Endothelial cell of umbilical vein (primary cell): Measurements from ENCODE around the gene MYH10. TPM values are rescaled to one million over a fixed set of nuclear protein-coding genes. Genes with fewer than 3 reads are reported as not detected.

Experiments used
- BruUV-seq: library from RNA; stranded (reverse); fragments of 400-500 nt; replicated peaks from 2 replicates; lab custom pipeline; 2021; lab: Mats Ljungman, UMichigan
- CTCF ChIA-PET: fragments of 300-600, 350-600 bp; sonication (Branson Sonifier 250); formaldehyde crosslinking; loops from one replicate; lab custom pipeline; 2021; ENCODE audit warnings: antibody characterized with exemption, inconsistent platforms; lab: Charles Lee
- POLR2A ChIA-PET: fragments of 300-600, 350-600 bp; sonication (Branson Sonifier 250); formaldehyde crosslinking; loops from one replicate; lab custom pipeline; 2021; ENCODE audit warnings: antibody characterized with exemption, inconsistent platforms; lab: Charles Lee
- DNase-seq: peaks from one replicate; pipeline ENCODE4 v3.0.0-alpha.2; 2011; ENCODE audit warnings: low read depth, low spot score
- FAIRE-seq: peaks from 2 replicates; lab custom pipeline; 2011; peaks lifted over from hg19 to GRCh38; lab: Jason Lieb, UNC
- H2AFZ ChIP-seq: 2 replicates; pipeline ENCODE4 v1.6.0; 2012; ENCODE audit warnings: low read depth, low read length, control low read depth, inconsistent platforms
- H3K27ac ChIP-seq: 2 replicates; pipeline ENCODE4 v1.5.1; 2011; ENCODE audit warnings: low read depth, mild to moderate bottlenecking, control low read depth, low read length, moderate library complexity; ENCODE audit not compliant: insufficient read depth
- H3K27me3 ChIP-seq, 2 experiments: 2 replicates each; pipeline versions ENCODE4 v1.6.0 to v1.6.1; 2011; ENCODE audit warnings: low read length in 2 of 2, mixed read lengths in 1 of 2; ENCODE audit not compliant: control insufficient read depth in 2 of 2, insufficient read depth in 2 of 2
- H3K36me3 ChIP-seq, 2 experiments: 2 replicates in 1 of 2; 3 replicates in 1 of 2; pipeline ENCODE4 v1.5.1; 2011; ENCODE audit warnings: low read length in 2 of 2, mild to moderate bottlenecking in 1 of 2, moderate library complexity in 1 of 2; ENCODE audit not compliant: control insufficient read depth in 2 of 2, insufficient read depth in 2 of 2; ENCODE audit errors: extremely low read depth in 1 of 2
- H3K4me1 ChIP-seq: 3 replicates; pipeline ENCODE4 v1.5.1; 2011; ENCODE audit warnings: mild to moderate bottlenecking, low read length; ENCODE audit not compliant: control insufficient read depth, insufficient read depth; ENCODE audit errors: extremely low read depth
- H3K4me2 ChIP-seq: 2 replicates; pipeline ENCODE4 v1.6.1; 2011; ENCODE audit warnings: low read length, control low read depth, mixed read lengths; ENCODE audit not compliant: insufficient read depth
- H3K4me3 ChIP-seq, 3 experiments: fragments of 200-600 bp in 1 of 3; sonication (generic), shearing (Covaris generic) in 1 of 3; replicated peaks in 1 of 3; 2 replicates each; pipeline ENCODE4 v1.5.1; 2011 to 2016; ENCODE audit warnings: control low read depth in 3 of 3, low read length in 3 of 3, mild to moderate bottlenecking in 2 of 3, inconsistent platforms in 1 of 3, low read depth in 1 of 3, moderate library complexity in 1 of 3; ENCODE audit not compliant: insufficient read depth in 1 of 3
- H3K79me2 ChIP-seq: 2 replicates; pipeline ENCODE4 v1.6.0; 2012; ENCODE audit warnings: low read length, inconsistent platforms; ENCODE audit not compliant: control insufficient read depth, insufficient read depth
- H3K9ac ChIP-seq: replicated peaks from 2 replicates; pipeline ENCODE3; 2011; ENCODE audit warnings: low read length, control low read depth; ENCODE audit not compliant: insufficient read depth; ENCODE audit errors: extremely low read depth
- H3K9me1 ChIP-seq: replicated peaks from 3 replicates; pipeline ENCODE4 v1.6.0; 2011; ENCODE audit warnings: mild to moderate bottlenecking, low read length; ENCODE audit not compliant: control insufficient read depth, insufficient read depth; ENCODE audit errors: extremely low read depth
- H3K9me3 ChIP-seq: replicated peaks from 2 replicates; pipeline ENCODE4 v1.5.1; 2012; ENCODE audit warnings: low read length, inconsistent platforms; ENCODE audit not compliant: control insufficient read depth, insufficient read depth
- H4K20me1 ChIP-seq: replicated peaks from 2 replicates; pipeline ENCODE3; 2011; ENCODE audit warnings: mild to moderate bottlenecking, low read length; ENCODE audit not compliant: control insufficient read depth, insufficient read depth; ENCODE audit errors: extremely low read depth
- EZH2 ChIP-seq: IDR thresholded peaks from 2 replicates; pipeline ENCODE4 v1.6.1; 2012; ENCODE audit warnings: borderline replicate concordance, low read depth, mild to moderate bottlenecking, moderate library complexity, low read length, inconsistent platforms; ENCODE audit not compliant: severe bottlenecking
- FOS ChIP-seq: IDR thresholded peaks from 2 replicates; pipeline ENCODE4 v1.6.1; 2011; ENCODE audit warnings: mild to moderate bottlenecking, low read length, moderate library complexity, borderline replicate concordance; ENCODE audit not compliant: insufficient read depth
- GATA2 ChIP-seq: IDR thresholded peaks from 2 replicates; pipeline ENCODE4 v1.7.0; 2011; ENCODE audit warnings: low read depth, mild to moderate bottlenecking, moderate library complexity, mixed read lengths, low read length; ENCODE audit not compliant: insufficient read length, insufficient read depth
- JUN ChIP-seq: IDR thresholded peaks from 2 replicates; pipeline ENCODE4 v1.6.1; 2011; ENCODE audit warnings: borderline replicate concordance, low read depth; ENCODE audit not compliant: insufficient read length, insufficient read depth
- MAX ChIP-seq: IDR thresholded peaks from 2 replicates; pipeline ENCODE4 v1.6.1; 2011; ENCODE audit not compliant: insufficient read depth, insufficient read length
- MYC ChIP-seq: IDR thresholded peaks from one replicate; pipeline ENCODE4 v1.6.1; 2011; ENCODE audit warnings: mild to moderate bottlenecking, low read depth, low read length
- POLR2A ChIP-seq: IDR thresholded peaks from 2 replicates; pipeline ENCODE4 v1.6.1; 2012; ENCODE audit warnings: low read depth, mild to moderate bottlenecking, control low read depth, low read length
- POLR2AphosphoS5 ChIP-seq: IDR thresholded peaks from 2 replicates; pipeline ENCODE4 v1.6.1; 2012; ENCODE audit warnings: low read depth, mild to moderate bottlenecking, control low read depth, low read length, moderate library complexity; ENCODE audit not compliant: insufficient read depth
- dilution Hi-C: fragments of 300-500 bp; cut with MboI; formaldehyde crosslinking; loops from one replicate; pipeline ENCODE4 v1.15.0; 2019; ENCODE audit warnings: low sequenced_read_pairs; ENCODE audit not compliant: extremely low pct_ligation_motif_present
- intact Hi-C: fragments of 100-400 bp; cut with micrococcal nuclease; formaldehyde crosslinking; loops from one replicate; pipeline ENCODE4 v1.10.0; 2022
- polyA plus RNA-seq, 4 experiments: library from polyadenylated mRNA; depleted of rRNA in 3 of 4; stranded (reverse) in 3 of 4; unstranded in 1 of 4; fragments of >200 nt; gene quantifications; 2 replicates each; pipeline versions ENCODE4 v1.2.1 to v1.2.3, GENCODE V29; 2011 to 2012; ENCODE audit warnings: missing spikeins in 1 of 4
- total RNA-seq: library from RNA; stranded (reverse); gene quantifications from 2 replicates; pipeline ENCODE4 v1.2.3, GENCODE V29; 2021
- TF ChIP-seq, protein P1 (sequence below), 2 donors: IDR thresholded peaks; 1 replicate in 1 of 2; 2 replicates in 1 of 2; pipeline ENCODE4 v1.5.1; 2011; ENCODE audit warnings: low read length in 2 of 2, mild to moderate bottlenecking in 2 of 2, moderate library complexity in 2 of 2, control low read depth in 1 of 2, inconsistent platforms in 1 of 2, low read depth in 1 of 2; ENCODE audit not compliant: insufficient read depth in 1 of 2; ENCODE audit errors: extremely low read depth in 1 of 2

MYH10 gene
- total and polyA plus RNA-seq, 2 donors (not counting 3 experiments of a cell fraction or from before 2014, with no cell fraction given), result 73.4 to 232 TPM

- Histone ChIP-seq H3K27me3 (no peaks in the 10 kb centered on the region), H3K4me3 (no peak overlapping the region), H3K9me3 (no peaks in the 10 kb centered on the region), H3K27ac (no peak overlapping the region), H3K9ac (no peak overlapping the region), H3K4me2 (no peak overlapping the region), H3K79me2 (no peaks in the 10 kb centered on the region), H4K20me1 (no peaks in the 10 kb centered on the region), H3K9me1 (no peaks in the 10 kb centered on the region), H3K4me1 (no peaks in the 10 kb centered on the region), H2AFZ (no peak overlapping the region), H3K36me3 (peaks cover 24 to 60% of the 10 kb centered on the region in 2 experiments)
- TF ChIP-seq POLR2A (no peak), POLR2AphosphoS5 (no peak), GATA2 (no peak), EZH2 (no peak), MAX (no peak), FOS (no peak), MYC (no peak), JUN (no peak)
- TF ChIP-seq, protein P1, sequence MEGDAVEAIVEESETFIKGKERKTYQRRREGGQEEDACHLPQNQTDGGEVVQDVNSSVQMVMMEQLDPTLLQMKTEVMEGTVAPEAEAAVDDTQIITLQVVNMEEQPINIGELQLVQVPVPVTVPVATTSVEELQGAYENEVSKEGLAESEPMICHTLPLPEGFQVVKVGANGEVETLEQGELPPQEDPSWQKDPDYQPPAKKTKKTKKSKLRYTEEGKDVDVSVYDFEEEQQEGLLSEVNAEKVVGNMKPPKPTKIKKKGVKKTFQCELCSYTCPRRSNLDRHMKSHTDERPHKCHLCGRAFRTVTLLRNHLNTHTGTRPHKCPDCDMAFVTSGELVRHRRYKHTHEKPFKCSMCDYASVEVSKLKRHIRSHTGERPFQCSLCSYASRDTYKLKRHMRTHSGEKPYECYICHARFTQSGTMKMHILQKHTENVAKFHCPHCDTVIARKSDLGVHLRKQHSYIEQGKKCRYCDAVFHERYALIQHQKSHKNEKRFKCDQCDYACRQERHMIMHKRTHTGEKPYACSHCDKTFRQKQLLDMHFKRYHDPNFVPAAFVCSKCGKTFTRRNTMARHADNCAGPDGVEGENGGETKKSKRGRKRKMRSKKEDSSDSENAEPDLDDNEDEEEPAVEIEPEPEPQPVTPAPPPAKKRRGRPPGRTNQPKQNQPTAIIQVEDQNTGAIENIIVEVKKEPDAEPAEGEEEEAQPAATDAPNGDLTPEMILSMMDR (IDR thresholded peaks at IDR 0.05; ENCODE audit: extremely low read depth in 1 of 2, insufficient read depth in 1 of 2, low read depth in 1 of 2, low read length in 2 of 2), result no peak
- dilution Hi-C loops, result no loop called here
- intact Hi-C loops, result no loop called here
- CTCF ChIA-PET, result interaction anchor here (1.0 to 1.3 kb wide), 2 partner anchors 9 to 299 kb away, joined by 3 read pairs; no protein-coding TSS in a partner anchor
- no peak for FAIRE-seq
- POLR2A ChIA-PET, result no interaction called here
- no TSS peak for BruUV-seq
- no peak for DNase-seq
Observed at GRCh38 chr17:8487130-8487645, 143.3 kb downstream of the MYH10 start.
